ENCODE results near the gene CASP3.

CASP3 gene

GRCh38 chr4:184649026-184649970 lies at the start of gene CASP3, which contains the start of gene PRIMPOL:
Gene CASP3 (minus strand): TSS chr4:184649447. CDS start chr4:184638453, 10,994 bp downstream.
Gene PRIMPOL (plus strand): TSS chr4:184649738. CDS start chr4:184657141, 7,403 bp downstream.
- peak; percentile 95 for DNase-seq (ENCODE audit: low spot score)

- no peak for DNase-seq (ENCODE audit: low spot score)
Measured at GRCh38 chr4:184697956-184698355, 48.7 kb upstream of the CASP3 start.

- DNase-seq (ENCODE audit: low spot score), result no peak
Measured at GRCh38 chr4:184695178-184695896, 46.1 kb upstream of the CASP3 start.

GRCh38 chr4:184694412-184694956 lies 45.2 kb upstream of the CASP3 start:
- no peak for DNase-seq (ENCODE audit: low spot score)

- DNase-seq (ENCODE audit: low spot score), result no peak
Measured at GRCh38 chr4:184693056-184693455, 43.8 kb upstream of the CASP3 start.

- DNase-seq (ENCODE audit: low spot score), result no peak
Measured at GRCh38 chr4:184689681-184690080, 40.4 kb upstream of the CASP3 start.

GRCh38 chr4:184688447-184688846 lies 39.2 kb upstream of the CASP3 start:
- DNase-seq (ENCODE audit: low spot score), result no peak

- no peak for DNase-seq (ENCODE audit: low spot score)
Measured at GRCh38 chr4:184688005-184688404, 38.8 kb upstream of the CASP3 start.

GRCh38 chr4:184684491-184685189 lies 35.4 kb upstream of the CASP3 start:
- no peak for DNase-seq (ENCODE audit: low spot score)

GRCh38 chr4:184681916-184682315 lies 32.7 kb upstream of the CASP3 start:
- DNase-seq (ENCODE audit: low spot score), result no peak

GRCh38 chr4:184680698-184681097 lies 31.5 kb upstream of the CASP3 start:
- DNase-seq (ENCODE audit: low spot score), result no peak

GRCh38 chr4:184675821-184676492 lies 26.7 kb upstream of the CASP3 start:
- DNase-seq (ENCODE audit: low spot score), result no peak

- DNase-seq (ENCODE audit: low spot score), result no peak
Measured at GRCh38 chr4:184675018-184675417, 25.8 kb upstream of the CASP3 start.

- DNase-seq (ENCODE audit: low spot score), result no peak
Measured at GRCh38 chr4:184674011-184674410, 24.8 kb upstream of the CASP3 start.

- no peak for DNase-seq (ENCODE audit: low spot score)
Measured at GRCh38 chr4:184672741-184673140, 23.5 kb upstream of the CASP3 start.

- DNase-seq (ENCODE audit: low spot score), result no peak
Measured at GRCh38 chr4:184671101-184671500, 21.9 kb upstream of the CASP3 start.

GRCh38 chr4:184669251-184669650 lies 20.0 kb upstream of the CASP3 start:
- DNase-seq (ENCODE audit: low spot score), result peak; percentile 61

GRCh38 chr4:184668511-184669114 lies 19.4 kb upstream of the CASP3 start:
- DNase-seq (ENCODE audit: low spot score), result peak; percentile 3

GRCh38 chr4:184668096-184668495 lies 18.8 kb upstream of the CASP3 start:
- DNase-seq (ENCODE audit: low spot score), result no peak

GRCh38 chr4:184666670-184667069 lies 17.4 kb upstream of the CASP3 start:
- DNase-seq (ENCODE audit: low spot score), result no peak
